PC-3 (cell line): ENCODE measurements around the gene KCNH6. TPM values are rescaled to one million over a fixed set of nuclear protein-coding genes. Genes with fewer than 3 reads are reported as not detected.

Experiments used
- ATAC-seq: fragments of 200-7000 bp; cut with Tn5 transposase; 2 replicates; pipeline ENCODE4 v1.9.1; 2020; ENCODE audit warnings: mild to moderate bottlenecking, moderate library complexity
- BruUV-seq: library from RNA; stranded (reverse); fragments of 400-500 nt; replicated peaks from 2 replicates; lab custom pipeline; 2021; lab: Mats Ljungman, UMichigan
- CTCF ChIA-PET: fragments of 300-600 bp; sonication (Branson Sonifier 250); formaldehyde crosslinking; loops from one replicate; lab custom pipeline; 2022; ENCODE audit warnings: antibody characterized with exemption; lab: Charles Lee
- POLR2A ChIA-PET: fragments of 300-600 bp; sonication (Branson Sonifier 250); formaldehyde crosslinking; loops from one replicate; lab custom pipeline; 2022; ENCODE audit warnings: antibody characterized with exemption; ENCODE audit not compliant: unreplicated experiment; lab: Charles Lee
- DNase-seq: peaks from one replicate; pipeline ENCODE4 v3.0.0-alpha.2; 2015
- H2AFZ ChIP-seq: fragments of 300-600 bp; sonication (generic); 2 replicates; pipeline ENCODE4 v1.6.0; 2016; ENCODE audit warnings: antibody characterized with exemption, low read length
- H3F3A ChIP-seq: fragments of 300-600 bp; sonication (generic); one replicate; pipeline ENCODE4 v1.6.0; 2017; ENCODE audit warnings: antibody characterized with exemption, low read length, control low read depth, mild to moderate bottlenecking; ENCODE audit not compliant: unreplicated experiment
- H3K27ac ChIP-seq: fragments of 300-600 bp; sonication (generic); 2 replicates; pipeline ENCODE4 v1.5.1; 2016; ENCODE audit warnings: mild to moderate bottlenecking, low read length
- H3K27me3 ChIP-seq: fragments of 300-600 bp; sonication (generic); 2 replicates; pipeline ENCODE4 v1.6.1; 2016; ENCODE audit warnings: low read length, mixed read lengths
- H3K36me3 ChIP-seq: fragments of 300-600 bp; sonication (generic); 2 replicates; pipeline ENCODE4 v1.6.1; 2016; ENCODE audit warnings: low read depth, mixed run types, low read length, mixed read lengths
- H3K4me1 ChIP-seq: fragments of 300-600 bp; sonication (generic); 2 replicates; pipeline ENCODE4 v1.5.1; 2016; ENCODE audit warnings: low read length; ENCODE audit not compliant: insufficient read depth
- H3K4me2 ChIP-seq: fragments of 300-600 bp; sonication (generic); 2 replicates; pipeline ENCODE4 v1.6.0; 2016; ENCODE audit warnings: low read length
- H3K4me3 ChIP-seq: fragments of 300-600 bp; sonication (generic); 2 replicates; pipeline ENCODE4 v1.5.1; 2016; ENCODE audit warnings: mild to moderate bottlenecking, low read length, mixed read lengths
- H3K79me2 ChIP-seq: fragments of 300-600 bp; sonication (generic); 2 replicates; pipeline ENCODE4 v1.6.1; 2017; ENCODE audit warnings: low read length, mixed read lengths
- H3K9ac ChIP-seq: fragments of 300-600 bp; sonication (generic); 2 replicates; pipeline ENCODE4 v1.6.0; 2016; ENCODE audit warnings: mild to moderate bottlenecking, low read length
- H3K9me2 ChIP-seq: fragments of 300-600 bp; sonication (generic); replicated peaks from 2 replicates; pipeline ENCODE4 v1.6.1; 2016; ENCODE audit warnings: mixed run types, low read length, mixed read lengths
- H3K9me3 ChIP-seq: fragments of 300-600 bp; sonication (generic); 2 replicates; pipeline ENCODE4 v1.6.1; 2016; ENCODE audit warnings: low read length, mixed read lengths
- H4K20me1 ChIP-seq: fragments of 300-600 bp; sonication (generic); 2 replicates; pipeline ENCODE4 v1.6.1; 2016; ENCODE audit warnings: low read length, mixed read lengths
- CTCF ChIP-seq: fragments of 300-600 bp; sonication (generic); conservative IDR thresholded peaks from 2 replicates; pipeline ENCODE4 v1.5.1; 2017; ENCODE audit warnings: antibody characterized with exemption, low read depth, mild to moderate bottlenecking, low read length
- EZH2 ChIP-seq: fragments of 300-600 bp; sonication (generic); IDR thresholded peaks from one replicate; pipeline ENCODE4 v1.6.1; 2017; ENCODE audit warnings: antibody characterized with exemption, mild to moderate bottlenecking, low read length; ENCODE audit not compliant: unreplicated experiment
- EZH2phosphoT487 ChIP-seq: fragments of 300-600 bp; sonication (generic); IDR thresholded peaks from 2 replicates; pipeline ENCODE4 v1.6.1; 2018; ENCODE audit warnings: mild to moderate bottlenecking, antibody characterized with exemption, low read length, borderline replicate concordance
- intact Hi-C: fragments of 100-400 bp; cut with micrococcal nuclease; formaldehyde crosslinking; loops from 2 replicates; pipeline ENCODE4 v1.9.0; 2023
- total RNA-seq: library from RNA; depleted of rRNA; stranded (reverse); fragments of >200 nt; gene quantifications from 2 replicates; pipeline ENCODE4 v1.2.3, GENCODE V29; 2014

The KCNH6 gene
- total RNA-seq, 1 experiment from 2014 or later: not detected

GRCh38 chr17:63558441-63558840 is 35.3 kb downstream of the KCNH6 start:
- no peak for TF ChIP-seq CTCF
- TF ChIP-seq EZH2phosphoT487: no peak
- TF ChIP-seq EZH2: no peak
- peaks cover 35% of the 10 kb centered on the region for H4K20me1 ChIP-seq
- H3K79me2 ChIP-seq: peaks cover 95% of the 10 kb centered on the region
- BruUV-seq: no TSS peak
- intact Hi-C loops: no loop called here
- ATAC-seq (no peak; the same call in 1 of the 2 replicates), DNase-seq (no peak)
- no peak overlapping the region for H3K9ac ChIP-seq
- H3K9me3 ChIP-seq: no peaks in the 10 kb centered on the region
- H3K27me3 ChIP-seq: no peaks in the 10 kb centered on the region
- H3K4me1 ChIP-seq: peaks cover under 1% of the 10 kb centered on the region; the same call in 1 of the 2 replicates
- peaks cover 4% of the 10 kb centered on the region; the same call in 1 of the 2 replicates for H3K36me3 ChIP-seq
- no peak overlapping the region for H3K4me2 ChIP-seq
- H3K9me2 ChIP-seq: no peaks in the 10 kb centered on the region
- no peaks in the 10 kb centered on the region for H3F3A ChIP-seq
- H3K4me3 ChIP-seq: no peak overlapping the region
- CTCF ChIA-PET: interaction anchor here (1.0 kb wide), 1 partner anchor 53 kb away, joined by 4 read pairs; no protein-coding TSS in a partner anchor
- no peak overlapping the region for H2AFZ ChIP-seq
- POLR2A ChIA-PET: no interaction called here
- H3K27ac ChIP-seq: no peak overlapping the region

- H3K79me2 ChIP-seq: peaks cover 89% of the 10 kb centered on the region
- no peaks in the 10 kb centered on the region for H3K4me1 ChIP-seq
- no peaks in the 10 kb centered on the region for H3F3A ChIP-seq
- no TSS peak for BruUV-seq
- no peak overlapping the region for H3K9ac ChIP-seq
- H3K27ac ChIP-seq: no peak overlapping the region
- peaks cover 19% of the 10 kb centered on the region; the same call in 1 of the 2 replicates for H4K20me1 ChIP-seq
- no peak overlapping the region for H2AFZ ChIP-seq
- POLR2A ChIA-PET: no interaction called here
- DNase-seq (no peak), ATAC-seq (no peak)
- CTCF ChIA-PET: no interaction called here
- H3K27me3 ChIP-seq: no peaks in the 10 kb centered on the region
- no peak overlapping the region for H3K4me2 ChIP-seq
- TF ChIP-seq EZH2: no peak
- no peak for TF ChIP-seq CTCF
- no peak for TF ChIP-seq EZH2phosphoT487
- no peak overlapping the region for H3K4me3 ChIP-seq
- H3K9me2 ChIP-seq: no peaks in the 10 kb centered on the region
- H3K9me3 ChIP-seq: no peaks in the 10 kb centered on the region
- no peaks in the 10 kb centered on the region for H3K36me3 ChIP-seq
- intact Hi-C loops: no loop called here
These were observed 38.7 kb downstream of the KCNH6 start for GRCh38 chr17:63561819-63562218.

GRCh38 chr17:63563339-63563738 is 40.2 kb downstream of the KCNH6 start:
- Histone ChIP-seq H3K4me3 (no peak overlapping the region), H3K9me2 (no peaks in the 10 kb centered on the region), H3K9me3 (no peaks in the 10 kb centered on the region), H2AFZ (no peak overlapping the region), H3K9ac (no peak overlapping the region), H4K20me1 (peaks cover 14% of the 10 kb centered on the region; the same call in 1 of the 2 replicates), H3K79me2 (peaks cover 89% of the 10 kb centered on the region), H3K27ac (no peak overlapping the region), H3K4me2 (no peak overlapping the region), H3K36me3 (no peaks in the 10 kb centered on the region), H3F3A (no peaks in the 10 kb centered on the region), H3K27me3 (no peaks in the 10 kb centered on the region), H3K4me1 (no peaks in the 10 kb centered on the region)
- CTCF ChIA-PET: no interaction called here
- intact Hi-C loops: no loop called here
- DNase-seq (no peak), ATAC-seq (no peak)
- no peak for TF ChIP-seq EZH2
- TF ChIP-seq EZH2phosphoT487: no peak
- TF ChIP-seq CTCF: no peak
- BruUV-seq: no TSS peak
- POLR2A ChIA-PET: no interaction called here
